IgD-negative memory B cell (primary cell): Measurements from ENCODE around the gene ADARB2. TPM values are rescaled to one million over a fixed set of nuclear protein-coding genes. Genes with fewer than 3 reads are reported as not detected.
"Not testable (repeated sequence)": the region's sequence is repeated elsewhere in the genome, so short reads cannot be mapped to it uniquely, and the experiment has no call there.

Source experiments
- H3K27ac Mint-ChIP-seq, 3 donors: one replicate each; pipeline ENCODE4 v1.8.0; 2020 to 2022; ENCODE audit warnings: mild to moderate bottlenecking in 3 of 3, mixed read lengths in 3 of 3, moderate library complexity in 1 of 3
- H3K27me3 Mint-ChIP-seq: one replicate; pipeline ENCODE4 v1.8.0; 2021; ENCODE audit warnings: mixed read lengths
- H3K36me3 Mint-ChIP-seq: one replicate; pipeline ENCODE4 v1.8.0; 2020; ENCODE audit warnings: mild to moderate bottlenecking, mixed read lengths
- H3K4me1 Mint-ChIP-seq, 3 donors: one replicate each; pipeline ENCODE4 v1.8.0; 2020 to 2022; ENCODE audit warnings: mixed read lengths in 3 of 3, mild to moderate bottlenecking in 1 of 3
- H3K4me3 Mint-ChIP-seq, 4 donors: one replicate each; pipeline ENCODE4 v1.8.0; 2020 to 2022; ENCODE audit warnings: mild to moderate bottlenecking in 4 of 4, mixed read lengths in 4 of 4, moderate library complexity in 3 of 4
- H3K9me3 Mint-ChIP-seq, 3 donors: one replicate each; pipeline ENCODE4 v1.8.0; 2020 to 2021; ENCODE audit warnings: mixed read lengths in 3 of 3, mild to moderate bottlenecking in 1 of 3
- polyA plus RNA-seq: library from polyadenylated mRNA; unstranded; fragments of 300-500 nt; fragmentation: Illumina TruSeq; gene quantifications from one replicate; pipeline ENCODE4 v1.2.3, GENCODE V29; 2021

The ADARB2 gene
- polyA plus RNA-seq, 1 donor from 2014 or later = not detected

- Mint-ChIP-seq H3K27ac (no peak overlapping the region), H3K36me3 (no peaks in the 10 kb centered on the region), H3K4me1 (peaks cover 0 to 2% (median 0%) of the 10 kb centered on the region in 3 donors), H3K4me3 (no peak overlapping the region), H3K27me3 (peaks cover 13% of the 10 kb centered on the region), H3K9me3 (no peaks in the 10 kb centered on the region)
Observed at GRCh38 chr10:1401071-1401965, 336.0 kb downstream of the ADARB2 start.

GRCh38 chr10:1400101-1401070, 336.9 kb downstream of the ADARB2 start:
- Mint-ChIP-seq H3K4me3 (no peak overlapping the region), H3K27me3 (peaks cover 13% of the 10 kb centered on the region), H3K27ac (peak overlapping the region in 1 of 3 donors; percentile 36), H3K36me3 (no peaks in the 10 kb centered on the region), H3K9me3 (no peaks in the 10 kb centered on the region), H3K4me1 (peaks cover 0 to 2% (median 0%) of the 10 kb centered on the region in 3 donors)

GRCh38 chr10:1399431-1400100, 337.8 kb downstream of the ADARB2 start:
- Mint-ChIP-seq H3K4me3 (no peak overlapping the region), H3K36me3 (no peaks in the 10 kb centered on the region), H3K27me3 (peaks cover 6% of the 10 kb centered on the region), H3K4me1 (peaks cover 0 to 2% (median 0%) of the 10 kb centered on the region in 3 donors), H3K9me3 (no peaks in the 10 kb centered on the region), H3K27ac (peak overlapping the region in 1 of 3 donors; percentile 36)

- Mint-ChIP-seq H3K4me1 (peaks cover 0 to 2% (median 0%) of the 10 kb centered on the region in 3 donors), H3K4me3 (no peak overlapping the region), H3K27ac (no peak overlapping the region), H3K36me3 (no peaks in the 10 kb centered on the region), H3K9me3 (no peaks in the 10 kb centered on the region), H3K27me3 (peaks cover 5% of the 10 kb centered on the region)
Observed at GRCh38 chr10:1398626-1399410, 338.5 kb downstream of the ADARB2 start.

GRCh38 chr10:1398116-1398515, 339.2 kb downstream of the ADARB2 start:
- not testable (repeated sequence) for H3K9me3 Mint-ChIP-seq, H3K36me3 Mint-ChIP-seq, H3K4me3 Mint-ChIP-seq, H3K27me3 Mint-ChIP-seq, H3K27ac Mint-ChIP-seq, H3K4me1 Mint-ChIP-seq

- no peaks in the 10 kb centered on the region for H3K9me3 Mint-ChIP-seq
- H3K27ac Mint-ChIP-seq = no peak overlapping the region
- no peaks in the 10 kb centered on the region for H3K36me3 Mint-ChIP-seq
- H3K4me3 Mint-ChIP-seq = no peak overlapping the region
- peaks cover 2% of the 10 kb centered on the region for H3K27me3 Mint-ChIP-seq
- no peaks in the 10 kb centered on the region for H3K4me1 Mint-ChIP-seq
Observed at GRCh38 chr10:1396297-1396635, 341.1 kb downstream of the ADARB2 start.

GRCh38 chr10:1395481-1396296, 341.6 kb downstream of the ADARB2 start:
- H3K27ac Mint-ChIP-seq = no peak overlapping the region
- H3K4me1 Mint-ChIP-seq = no peaks in the 10 kb centered on the region
- H3K27me3 Mint-ChIP-seq = peaks cover under 1% of the 10 kb centered on the region
- H3K4me3 Mint-ChIP-seq = no peak overlapping the region
- H3K36me3 Mint-ChIP-seq = no peaks in the 10 kb centered on the region
- no peaks in the 10 kb centered on the region for H3K9me3 Mint-ChIP-seq

- no peaks in the 10 kb centered on the region for H3K27me3 Mint-ChIP-seq
- H3K9me3 Mint-ChIP-seq = no peaks in the 10 kb centered on the region
- no peak overlapping the region for H3K27ac Mint-ChIP-seq
- no peaks in the 10 kb centered on the region for H3K36me3 Mint-ChIP-seq
- H3K4me1 Mint-ChIP-seq = peaks cover 0 to under 1% (median 0%) of the 10 kb centered on the region in 3 donors
- no peak overlapping the region for H3K4me3 Mint-ChIP-seq
Observed at GRCh38 chr10:1395025-1395480, 342.3 kb downstream of the ADARB2 start.

GRCh38 chr10:1394155-1394912, 343.0 kb downstream of the ADARB2 start:
- H3K27ac Mint-ChIP-seq = no peak overlapping the region
- H3K27me3 Mint-ChIP-seq = no peaks in the 10 kb centered on the region
- H3K4me1 Mint-ChIP-seq = peaks cover 0 to 1% (median 0%) of the 10 kb centered on the region in 3 donors
- no peak overlapping the region for H3K4me3 Mint-ChIP-seq
- no peaks in the 10 kb centered on the region for H3K9me3 Mint-ChIP-seq
- no peaks in the 10 kb centered on the region for H3K36me3 Mint-ChIP-seq

GRCh38 chr10:1393481-1393880, 343.8 kb downstream of the ADARB2 start:
- Mint-ChIP-seq H3K4me3 (no peak overlapping the region), H3K27ac (no peak overlapping the region), H3K9me3 (no peaks in the 10 kb centered on the region), H3K4me1 (peaks cover 0 to 1% (median 0%) of the 10 kb centered on the region in 3 donors), H3K27me3 (no peaks in the 10 kb centered on the region), H3K36me3 (no peaks in the 10 kb centered on the region)

- H3K36me3 Mint-ChIP-seq = no peaks in the 10 kb centered on the region
- H3K27me3 Mint-ChIP-seq = no peaks in the 10 kb centered on the region
- no peak overlapping the region for H3K27ac Mint-ChIP-seq
- H3K4me1 Mint-ChIP-seq = peaks cover 0 to 1% (median 0%) of the 10 kb centered on the region in 3 donors
- H3K9me3 Mint-ChIP-seq = no peaks in the 10 kb centered on the region
- H3K4me3 Mint-ChIP-seq = no peak overlapping the region
Observed at GRCh38 chr10:1392127-1392526, 345.2 kb downstream of the ADARB2 start.

GRCh38 chr10:1390200-1390599, 347.1 kb downstream of the ADARB2 start:
- H3K9me3 Mint-ChIP-seq = peaks cover 0 to 9% (median 0%) of the 10 kb centered on the region in 3 donors
- H3K27ac Mint-ChIP-seq = no peak overlapping the region
- H3K27me3 Mint-ChIP-seq = peaks cover 2% of the 10 kb centered on the region
- no peaks in the 10 kb centered on the region for H3K36me3 Mint-ChIP-seq
- H3K4me1 Mint-ChIP-seq = peaks cover 0 to 1% (median 0%) of the 10 kb centered on the region in 3 donors
- no peak overlapping the region for H3K4me3 Mint-ChIP-seq

GRCh38 chr10:1384026-1384425, 353.3 kb downstream of the ADARB2 start:
- H3K27me3 Mint-ChIP-seq = peaks cover 13% of the 10 kb centered on the region
- H3K36me3 Mint-ChIP-seq = no peaks in the 10 kb centered on the region
- H3K4me1 Mint-ChIP-seq = peaks cover 0 to 3% (median 0%) of the 10 kb centered on the region in 3 donors
- H3K4me3 Mint-ChIP-seq = no peak overlapping the region
- no peak overlapping the region for H3K27ac Mint-ChIP-seq
- peaks cover 0 to 9% (median 2%) of the 10 kb centered on the region in 3 donors for H3K9me3 Mint-ChIP-seq
